K562 (cell line): Measurements from ENCODE around the gene IPP. TPM values are rescaled to one million over a fixed set of nuclear protein-coding genes. Genes with fewer than 3 reads are reported as not detected.

Experiments
- ATF6 ChIP-seq: sonication (generic); formaldehyde crosslinking; IDR thresholded peaks from 2 replicates; pipeline ENCODE4 v1.4.0; 2020; ENCODE audit warnings: mild to moderate bottlenecking, missing genetic modification reagents
- CREB1 ChIP-seq, 2 experiments: sonication (generic) in 1 of 2; formaldehyde crosslinking in 1 of 2; IDR thresholded peaks; 2 replicates each; pipeline versions ENCODE4 v1.6.1 to v1.8.0; 2012 to 2022; ENCODE audit warnings: inconsistent platforms in 1 of 2, mild to moderate bottlenecking in 1 of 2, missing genetic modification reagents in 1 of 2, moderate library complexity in 1 of 2
- DACH1 ChIP-seq: fragments of 450-650 bp; IDR thresholded peaks from 2 replicates; pipeline ENCODE4 v1.6.1; 2018; ENCODE audit not compliant: partially characterized antibody
- E2F1 ChIP-seq: sonication (generic); formaldehyde crosslinking; IDR thresholded peaks from 2 replicates; pipeline ENCODE4 v1.8.1; 2023; ENCODE audit warnings: mild to moderate bottlenecking, missing genetic modification reagents, moderate library complexity
- HDGF ChIP-seq: fragments of 450-650 bp; IDR thresholded peaks from 2 replicates; pipeline ENCODE4 v1.6.1; 2016
- MEIS2 ChIP-seq: fragments of 450-650 bp; IDR thresholded peaks from 2 replicates; pipeline ENCODE4 v1.6.1; 2014; ENCODE audit warnings: mild to moderate bottlenecking; ENCODE audit not compliant: partially characterized antibody
- PHF8 ChIP-seq: fragments of 200-600 bp; sonication (generic); IDR thresholded peaks from 2 replicates; pipeline ENCODE4 v1.6.1; 2012; ENCODE audit warnings: mixed run types, mild to moderate bottlenecking, inconsistent platforms, low read length, moderate library complexity, borderline replicate concordance
- RBM14 ChIP-seq: fragments of 200-400 bp; formaldehyde crosslinking; IDR thresholded peaks from 2 replicates; pipeline ENCODE4 v1.6.1; 2018; ENCODE audit warnings: low read depth, mild to moderate bottlenecking, low read length, moderate library complexity, borderline replicate concordance; ENCODE audit not compliant: insufficient read depth
- SMAD4 ChIP-seq: fragments of 250-450 bp; sonication (Bioruptor Pico); conservative IDR thresholded peaks from 2 replicates; pipeline ENCODE4 v1.8.0; 2021; ENCODE audit warnings: inconsistent platforms, mild to moderate bottlenecking, moderate library complexity
- SMARCA4 ChIP-seq: fragments of 450-650 bp; IDR thresholded peaks from 2 replicates; pipeline ENCODE4 v1.6.1; 2016
- SRSF9 ChIP-seq: fragments of 200-400 bp; formaldehyde crosslinking; IDR thresholded peaks from 2 replicates; pipeline ENCODE4 v1.6.1; 2017; ENCODE audit warnings: low read depth, low read length, borderline replicate concordance
- U2AF2 ChIP-seq: fragments of 200-400 bp; formaldehyde crosslinking; optimal IDR thresholded peaks from 2 replicates; pipeline ENCODE3; 2017; ENCODE audit warnings: low read depth, mild to moderate bottlenecking, low read length
- ZFP1 ChIP-seq: fragments of 450-650 bp; formaldehyde crosslinking; IDR thresholded peaks from 2 replicates; pipeline ENCODE4 v1.4.0; 2020; ENCODE audit warnings: mild to moderate bottlenecking, mixed read lengths
- ZNF124 ChIP-seq: sonication (generic); formaldehyde crosslinking; IDR thresholded peaks from 2 replicates; pipeline ENCODE4 v1.8.1; 2022; ENCODE audit warnings: missing genetic modification reagents
- ZNF280A ChIP-seq: fragments of 450-650 bp; IDR thresholded peaks from 2 replicates; pipeline ENCODE4 v1.6.1; 2018; ENCODE audit warnings: mild to moderate bottlenecking, low read depth; ENCODE audit not compliant: partially characterized antibody
- ZNF639 ChIP-seq, 2 experiments: fragments of 200-800 bp in 1 of 2; sonication (Bioruptor generic) in 1 of 2; sonication (generic) in 1 of 2; formaldehyde crosslinking in 1 of 2; IDR thresholded peaks in 1 of 2; conservative IDR thresholded peaks in 1 of 2; 2 replicates each; pipeline versions ENCODE4 v1.5.0 to v1.6.1; 2016 to 2020; ENCODE audit warnings: missing compliant biosample characterization in 1 of 2, missing genetic modification characterization in 1 of 2, missing genetic modification reagents in 1 of 2
- polyA plus RNA-seq, 8 experiments: library from polyadenylated mRNA; depleted of rRNA in 4 of 8; stranded (reverse) in 5 of 8; unstranded in 3 of 8; fragments of >200 nt; fragmentation: Nextera tagmentation in 2 of 8; fragmentation: Illumina TruSeq in 1 of 8; extraction: Ambion mirVana in 2 of 8; extraction: Trizol in 1 of 8; gene quantifications; 2 replicates each; pipeline versions ENCODE4 v1.2.1 to v1.2.3, GENCODE V29; 2011 to 2014; ENCODE audit warnings: inconsistent platforms in 1 of 8, missing spikeins in 1 of 8
- total RNA-seq, 7 experiments: library from RNA; depleted of rRNA in 6 of 7; stranded (reverse); fragments of >200 nt in 6 of 7; fragmentation: Illumina TruSeq in 2 of 7; extraction: Trizol in 2 of 7; gene quantifications; 2 replicates each; pipeline versions ENCODE4 v1.2.1 to v1.2.3, GENCODE V29; 2011 to 2021; ENCODE audit warnings: low replicate concordance in 1 of 7
- TF ChIP-seq, protein P1 (sequence below): fragments of 200-800 bp; sonication (Bioruptor generic); IDR thresholded peaks from 2 replicates; pipeline ENCODE4 v1.6.1; 2016; ENCODE audit warnings: missing genetic modification characterization, missing compliant biosample characterization

IPP gene
- total and polyA plus RNA-seq, 9 of the 15 experiments (the other 6 are each of a cell fraction or from before 2014, with no cell fraction given) = 6.9 to 15.1 (median 9.7) TPM

DNA sequence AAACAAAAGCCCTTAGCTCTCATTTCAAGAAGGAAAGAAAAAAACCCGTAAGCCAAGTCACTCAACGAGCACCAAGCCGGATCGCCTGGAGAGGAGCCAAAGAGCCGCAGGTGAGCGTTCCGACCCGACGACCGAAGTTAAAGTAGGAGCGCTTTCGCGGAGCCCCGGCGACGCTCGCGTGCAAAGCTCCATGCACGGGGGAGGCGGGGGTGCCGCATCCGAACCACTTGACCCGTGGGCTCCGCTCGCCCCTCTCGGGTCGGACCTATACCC is 64.5 kb downstream of the IPP start (continued):
- TF ChIP-seq, protein P1, sequence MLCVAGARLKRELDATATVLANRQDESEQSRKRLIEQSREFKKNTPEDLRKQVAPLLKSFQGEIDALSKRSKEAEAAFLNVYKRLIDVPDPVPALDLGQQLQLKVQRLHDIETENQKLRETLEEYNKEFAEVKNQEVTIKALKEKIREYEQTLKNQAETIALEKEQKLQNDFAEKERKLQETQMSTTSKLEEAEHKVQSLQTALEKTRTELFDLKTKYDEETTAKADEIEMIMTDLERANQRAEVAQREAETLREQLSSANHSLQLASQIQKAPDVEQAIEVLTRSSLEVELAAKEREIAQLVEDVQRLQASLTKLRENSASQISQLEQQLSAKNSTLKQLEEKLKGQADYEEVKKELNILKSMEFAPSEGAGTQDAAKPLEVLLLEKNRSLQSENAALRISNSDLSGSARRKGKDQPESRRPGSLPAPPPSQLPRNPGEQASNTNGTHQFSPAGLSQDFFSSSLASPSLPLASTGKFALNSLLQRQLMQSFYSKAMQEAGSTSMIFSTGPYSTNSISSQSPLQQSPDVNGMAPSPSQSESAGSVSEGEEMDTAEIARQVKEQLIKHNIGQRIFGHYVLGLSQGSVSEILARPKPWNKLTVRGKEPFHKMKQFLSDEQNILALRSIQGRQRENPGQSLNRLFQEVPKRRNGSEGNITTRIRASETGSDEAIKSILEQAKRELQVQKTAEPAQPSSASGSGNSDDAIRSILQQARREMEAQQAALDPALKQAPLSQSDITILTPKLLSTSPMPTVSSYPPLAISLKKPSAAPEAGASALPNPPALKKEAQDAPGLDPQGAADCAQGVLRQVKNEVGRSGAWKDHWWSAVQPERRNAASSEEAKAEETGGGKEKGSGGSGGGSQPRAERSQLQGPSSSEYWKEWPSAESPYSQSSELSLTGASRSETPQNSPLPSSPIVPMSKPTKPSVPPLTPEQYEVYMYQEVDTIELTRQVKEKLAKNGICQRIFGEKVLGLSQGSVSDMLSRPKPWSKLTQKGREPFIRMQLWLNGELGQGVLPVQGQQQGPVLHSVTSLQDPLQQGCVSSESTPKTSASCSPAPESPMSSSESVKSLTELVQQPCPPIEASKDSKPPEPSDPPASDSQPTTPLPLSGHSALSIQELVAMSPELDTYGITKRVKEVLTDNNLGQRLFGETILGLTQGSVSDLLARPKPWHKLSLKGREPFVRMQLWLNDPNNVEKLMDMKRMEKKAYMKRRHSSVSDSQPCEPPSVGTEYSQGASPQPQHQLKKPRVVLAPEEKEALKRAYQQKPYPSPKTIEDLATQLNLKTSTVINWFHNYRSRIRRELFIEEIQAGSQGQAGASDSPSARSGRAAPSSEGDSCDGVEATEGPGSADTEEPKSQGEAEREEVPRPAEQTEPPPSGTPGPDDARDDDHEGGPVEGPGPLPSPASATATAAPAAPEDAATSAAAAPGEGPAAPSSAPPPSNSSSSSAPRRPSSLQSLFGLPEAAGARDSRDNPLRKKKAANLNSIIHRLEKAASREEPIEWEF = no peak; the same call in 1 of the 2 replicates
- TF ChIP-seq ZNF124 (CRISPR knock-in tag) (no peak), ATF6 (no peak), E2F1 (CRISPR knock-in tag) (no peak), MEIS2 (no peak), SRSF9 (no peak), HDGF (no peak), ZFP1 (CRISPR knock-in tag) (no peak), CREB1 (IDR thresholded peaks at IDR 0.05) (no peak), CREB1 (CRISPR knock-in tag; IDR thresholded peaks at IDR 0.05) (no peak), DACH1 (no peak), U2AF2 (no peak), ZNF280A (no peak), ZNF639 (CRISPR knock-in tag; conservative IDR thresholded peaks at IDR 0.05 in 1 of 2, IDR thresholded peaks at IDR 0.05 in 1 of 2) (no peak; a peak in 1 of 4 replicates), SMARCA4 (peak; percentile 62), RBM14 (no peak), SMAD4 (no peak; the same call in 1 of the 2 replicates), PHF8 (no peak)
